Spleen (tissue), 11 donors: ENCODE results near the gene PUSL1. TPM values are rescaled to one million over a fixed set of nuclear protein-coding genes. Genes with fewer than 3 reads are reported as not detected.

ENCODE experiments used
- DNase-seq: peaks from one replicate; pipeline ENCODE4 v3.0.0-alpha.2; 2020
- H3K27ac ChIP-seq, 8 donors: fragments of 200-600 bp; sonication (generic) in 7 of 8; 1 replicate in 4 of 8; 2 replicates in 4 of 8; pipeline versions ENCODE4 v1.5.0 to v1.8.0; 2016 to 2021; ENCODE audit warnings: inconsistent platforms in 4 of 8, mild to moderate bottlenecking in 4 of 8, moderate library complexity in 1 of 8
- H3K27me3 ChIP-seq, 7 donors: fragments of 200-600 bp; sonication (generic) in 6 of 7; replicated peaks in 1 of 7; 1 replicate in 4 of 7; 2 replicates in 3 of 7; pipeline versions ENCODE4 v1.5.0 to v1.8.0; 2016 to 2021; ENCODE audit warnings: inconsistent platforms in 3 of 7, mild to moderate bottlenecking in 1 of 7
- H3K36me3 ChIP-seq, 6 donors: fragments of 200-600 bp; sonication (generic) in 5 of 6; 1 replicate in 4 of 6; 2 replicates in 2 of 6; pipeline versions ENCODE4 v1.5.0 to v1.8.0; 2016 to 2021; ENCODE audit warnings: inconsistent platforms in 2 of 6
- H3K4me1 ChIP-seq, 6 donors: fragments of 200-600 bp; sonication (generic) in 5 of 6; 1 replicate in 3 of 6; 2 replicates in 3 of 6; pipeline versions ENCODE4 v1.5.0 to v1.8.0; 2016 to 2021; ENCODE audit warnings: inconsistent platforms in 3 of 6
- H3K4me3 ChIP-seq, 8 donors: fragments of 200-600 bp; sonication (generic) in 7 of 8; 1 replicate in 4 of 8; 2 replicates in 4 of 8; pipeline versions ENCODE4 v1.5.0 to v1.8.0; 2016 to 2021; ENCODE audit warnings: inconsistent platforms in 4 of 8, mild to moderate bottlenecking in 4 of 8, moderate library complexity in 2 of 8
- H3K9me3 ChIP-seq, 8 donors: fragments of 200-600 bp; sonication (generic) in 7 of 8; 1 replicate in 4 of 8; 2 replicates in 4 of 8; pipeline versions ENCODE4 v1.5.0 to v1.8.0; 2016 to 2021; ENCODE audit warnings: inconsistent platforms in 4 of 8
- CTCF ChIP-seq, 11 experiments: fragments of 200-600 bp in 7 of 11; fragments of 450-650 bp in 4 of 11; sonication (generic) in 4 of 11; IDR thresholded peaks in 8 of 11; conservative IDR thresholded peaks in 3 of 11; 1 replicate in 7 of 11; 2 replicates in 4 of 11; pipeline versions ENCODE4 v1.4.0 to v1.8.0; 2016 to 2021; ENCODE audit warnings: antibody characterized with exemption in 11 of 11, inconsistent platforms in 4 of 11, mild to moderate bottlenecking in 1 of 11
- POLR2A ChIP-seq, 3 donors: fragments of 450-650 bp; IDR thresholded peaks; one replicate each; pipeline ENCODE4 v1.5.1; 2017; ENCODE audit warnings: antibody characterized with exemption in 3 of 3, mild to moderate bottlenecking in 1 of 3
- POLR2AphosphoS5 ChIP-seq, 3 donors: sonication (generic); formaldehyde crosslinking; IDR thresholded peaks; one replicate each; pipeline ENCODE4 v1.5.1; 2017; ENCODE audit warnings: antibody characterized with exemption in 3 of 3
- WGBS, 5 donors: extraction: QIAGEN DNeasy Blood & Tissue Kit in 3 of 5; methylation state at CpG; one replicate each; pipeline versions ENCODE4 v1.1.5 to v1.1.7; 2013 to 2018; 5-methylcytosine and 5-hydroxymethylcytosine counted together
- intact Hi-C: fragments of 100-400 bp; cut with DNase I; formaldehyde crosslinking; loops from one replicate; pipeline ENCODE4 v1.15.0; 2023; ENCODE audit warnings: low total_unique reads
- polyA plus RNA-seq, 3 donors: library from polyadenylated mRNA; stranded (reverse); fragments of 200-250 nt; gene quantifications; one replicate each; pipeline ENCODE4 v1.2.1, GENCODE V29; 2013
- total RNA-seq, 7 donors: library from RNA; depleted of rRNA in 3 of 7; stranded (reverse); fragments of >200 nt in 3 of 7; fragmentation: NEBNext Ultra II Directional in 4 of 7; extraction: Animal tissue kit (Norgen Biotek cat#: 25700) in 4 of 7; gene quantifications; one replicate each; pipeline versions ENCODE4 v1.1.0 to v1.2.1, GENCODE V29; 2016 to 2021
- donor health status: healthy with polysubstance abuse.
- donor health status: DM: no; HTN: no; CAD: no; lungs with moderate emphysema.
- donor health status: DM: no; HTN: no; CAD: no.
- donor health status: Bipolar disorder and iron deficiency.
- donor health status: healthy.
- donor health status: DM: no; HTN: no; CAD: no.
- donor health status: DM: yes; HTN: yes; CAD: no.

The PUSL1 gene
- total and polyA plus RNA-seq, 10 donors, result 9.8 to 22.9 (median 12.8) TPM

GRCh38 chr1:1309251-1310108 is 1.1 kb downstream of the PUSL1 start:
- Histone ChIP-seq H3K4me1 (peaks cover 38 to 56% (median 46%) of the 10 kb centered on the region in 6 donors), H3K27ac (peak overlapping the region in 6 of 8 donors; percentile 97 to 99 (median 98)), H3K4me3 (peak overlapping the region; percentile 82 to 97 (median 86)), H3K36me3 (peaks cover 0 to 49% (median 38%) of the 10 kb centered on the region in 6 donors), H3K9me3 (no peaks in the 10 kb centered on the region), H3K27me3 (no peaks in the 10 kb centered on the region)
- intact Hi-C loops, result no loop called here
- no peak for DNase-seq
- TF ChIP-seq CTCF (IDR thresholded peaks at IDR 0.05 in 8 of 11, conservative IDR thresholded peaks at IDR 0.05 in 3 of 11), result no peak
- peak in 2 of 3 donors; percentile 18 to 64 for TF ChIP-seq POLR2AphosphoS5 (IDR thresholded peaks at IDR 0.05)
- TF ChIP-seq POLR2A (IDR thresholded peaks at IDR 0.05), result no peak
- 34 to 81% (median 49%) methylated on average over 35 to 57 of the region's 57 CpGs for WGBS, 5 donors

- Histone ChIP-seq H3K27me3 (no peaks in the 10 kb centered on the region), H3K4me3 (peak overlapping the region in 1 of 8 donors; percentile 97), H3K27ac (peak overlapping the region in 2 of 8 donors; percentile 97 to 99), H3K36me3 (peaks cover 0 to 55% (median 44%) of the 10 kb centered on the region in 6 donors), H3K9me3 (no peaks in the 10 kb centered on the region), H3K4me1 (peaks cover 33 to 50% (median 40%) of the 10 kb centered on the region in 6 donors)
- intact Hi-C loops, result no loop called here
- TF ChIP-seq POLR2AphosphoS5 (IDR thresholded peaks at IDR 0.05), result peak in 1 of 3 donors; percentile 1
- TF ChIP-seq CTCF (IDR thresholded peaks at IDR 0.05 in 8 of 11, conservative IDR thresholded peaks at IDR 0.05 in 3 of 11), result no peak
- DNase-seq, result no peak
- WGBS, 5 donors, result 80 to 92% (median 83%) methylated on average over 1 to 3 of the region's 3 CpGs; no CpG with 5 or more reads in 1 of the 5 donors
Measured at GRCh38 chr1:1310109-1310385, 1.6 kb downstream of the PUSL1 start.

- H3K9me3 ChIP-seq, result no peaks in the 10 kb centered on the region
- intact Hi-C loops, result no loop called here
- WGBS, 5 donors, result 83 to 93% (median 90%) methylated on average over 18 to 21 of the region's 21 CpGs
- no peak for DNase-seq
- H3K4me3 ChIP-seq, result no peak overlapping the region
- peaks cover 28 to 45% (median 35%) of the 10 kb centered on the region in 6 donors for H3K4me1 ChIP-seq
- peaks cover 0 to 59% (median 46%) of the 10 kb centered on the region in 6 donors for H3K36me3 ChIP-seq
- no peaks in the 10 kb centered on the region for H3K27me3 ChIP-seq
- TF ChIP-seq CTCF (IDR thresholded peaks at IDR 0.05 in 8 of 11, conservative IDR thresholded peaks at IDR 0.05 in 3 of 11) (no peak), POLR2AphosphoS5 (IDR thresholded peaks at IDR 0.05) (no peak), POLR2A (IDR thresholded peaks at IDR 0.05) (no peak)
- peak overlapping the region in 1 of 8 donors; percentile 97 for H3K27ac ChIP-seq
Measured at GRCh38 chr1:1310476-1311053, 2.2 kb downstream of the PUSL1 start.
